ENCODE results near the gene CADM1. TPM values are rescaled to one million over a fixed set of nuclear protein-coding genes. Genes with fewer than 3 reads are reported as not detected.

Gene CADM1
- total and polyA plus RNA-seq, 11 donors = 11.4 to 80.2 (median 40.6) TPM

DNA sequence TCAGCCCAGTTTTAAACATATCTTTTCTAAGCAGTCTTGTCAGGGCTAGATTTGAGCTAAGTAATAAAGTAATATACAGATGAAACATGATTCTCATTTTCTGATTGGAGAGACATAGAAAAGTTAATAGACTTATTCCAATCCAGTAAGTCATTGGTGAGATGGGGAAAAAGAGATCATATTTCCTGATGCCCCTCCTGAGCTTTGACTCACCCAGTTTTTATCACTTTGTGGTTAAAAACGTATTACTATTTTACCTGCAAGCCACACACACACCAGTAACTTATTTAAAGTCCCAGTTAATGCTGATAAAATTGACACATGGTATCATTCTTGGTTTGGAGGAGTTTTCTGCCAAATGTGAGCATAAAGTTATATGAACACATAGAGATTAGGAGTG lies 306.8 kb downstream of the CADM1 start:
- 58 to 88% (median 74%) methylated on average over 1 of the region's 1 CpG for WGBS, 4 donors
- H3K9me3 ChIP-seq = no peaks in the 10 kb centered on the region
- no peak overlapping the region for H3K27ac ChIP-seq
- ATAC-seq = no peak
- intact Hi-C loops (cut with DNase I) = loop anchor here in 1 of 10 donors (5.0 kb wide), 1 partner anchor 95 kb away; no protein-coding TSS in a partner anchor
- TF ChIP-seq, protein P1, sequence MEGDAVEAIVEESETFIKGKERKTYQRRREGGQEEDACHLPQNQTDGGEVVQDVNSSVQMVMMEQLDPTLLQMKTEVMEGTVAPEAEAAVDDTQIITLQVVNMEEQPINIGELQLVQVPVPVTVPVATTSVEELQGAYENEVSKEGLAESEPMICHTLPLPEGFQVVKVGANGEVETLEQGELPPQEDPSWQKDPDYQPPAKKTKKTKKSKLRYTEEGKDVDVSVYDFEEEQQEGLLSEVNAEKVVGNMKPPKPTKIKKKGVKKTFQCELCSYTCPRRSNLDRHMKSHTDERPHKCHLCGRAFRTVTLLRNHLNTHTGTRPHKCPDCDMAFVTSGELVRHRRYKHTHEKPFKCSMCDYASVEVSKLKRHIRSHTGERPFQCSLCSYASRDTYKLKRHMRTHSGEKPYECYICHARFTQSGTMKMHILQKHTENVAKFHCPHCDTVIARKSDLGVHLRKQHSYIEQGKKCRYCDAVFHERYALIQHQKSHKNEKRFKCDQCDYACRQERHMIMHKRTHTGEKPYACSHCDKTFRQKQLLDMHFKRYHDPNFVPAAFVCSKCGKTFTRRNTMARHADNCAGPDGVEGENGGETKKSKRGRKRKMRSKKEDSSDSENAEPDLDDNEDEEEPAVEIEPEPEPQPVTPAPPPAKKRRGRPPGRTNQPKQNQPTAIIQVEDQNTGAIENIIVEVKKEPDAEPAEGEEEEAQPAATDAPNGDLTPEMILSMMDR (IDR thresholded peaks at IDR 0.05) = no peak
- no peak for TF ChIP-seq POLR2A (IDR thresholded peaks at IDR 0.05)
- DNase-seq = no peak
- H3K36me3 ChIP-seq = no peaks in the 10 kb centered on the region
- H3K4me3 ChIP-seq = no peak overlapping the region
- H3K4me1 ChIP-seq = peaks cover 0 to 12% (median 0%) of the 10 kb centered on the region in 12 donors
- no peaks in the 10 kb centered on the region for H3K27me3 ChIP-seq

DNA sequence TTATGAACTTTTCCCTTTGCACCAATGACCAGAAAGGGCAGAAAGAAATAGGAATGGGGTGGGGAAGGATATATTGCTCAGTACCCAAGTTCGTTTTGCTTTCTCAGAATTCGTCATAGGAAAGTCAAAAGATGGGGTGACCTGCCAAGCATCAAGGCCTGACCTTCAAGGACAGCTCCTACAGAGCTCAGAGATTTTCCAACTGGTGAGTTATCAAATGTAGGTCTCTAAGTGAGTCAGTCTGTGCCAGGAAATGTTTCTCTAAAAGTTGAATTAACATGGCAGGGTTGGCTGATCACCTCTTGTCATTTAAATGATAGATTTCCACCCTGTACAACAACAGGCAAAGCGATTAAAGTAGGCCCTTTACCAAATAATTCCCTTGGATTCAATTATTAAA lies 307.2 kb downstream of the CADM1 start:
- TF ChIP-seq, protein P1 (IDR thresholded peaks at IDR 0.05) = no peak
- no peak for TF ChIP-seq POLR2A (IDR thresholded peaks at IDR 0.05)
- Histone ChIP-seq H3K27me3 (no peaks in the 10 kb centered on the region), H3K36me3 (no peaks in the 10 kb centered on the region), H3K27ac (no peak overlapping the region), H3K4me1 (peaks cover 0 to 12% (median 0%) of the 10 kb centered on the region in 12 donors), H3K9me3 (no peaks in the 10 kb centered on the region), H3K4me3 (no peak overlapping the region)
- intact Hi-C loops (cut with DNase I) = loop anchor here in 1 of 10 donors (5.0 kb wide), 1 partner anchor 95 kb away; no protein-coding TSS in a partner anchor
- no peak for ATAC-seq
- no peak for DNase-seq
- WGBS, 4 donors = 81 to 89% (median 87%) methylated on average over 3 of the region's 3 CpGs

DNA sequence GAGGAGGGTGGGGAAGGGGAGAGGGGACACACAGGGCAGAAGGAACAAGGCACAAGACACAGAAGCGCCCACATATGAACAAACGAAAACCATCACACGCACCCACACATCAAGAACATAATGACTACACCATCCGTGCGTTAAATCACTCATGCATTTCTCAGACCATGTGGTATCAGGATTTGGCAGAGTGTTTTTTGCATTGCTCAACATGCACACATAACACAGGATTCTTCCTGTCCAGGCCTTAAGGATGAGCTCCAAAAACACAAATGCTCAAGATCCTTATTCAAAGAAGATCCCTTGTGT lies 309.5 kb downstream of the CADM1 start:
- TF ChIP-seq, protein P1 (IDR thresholded peaks at IDR 0.05) = no peak
- no peak for TF ChIP-seq POLR2A (IDR thresholded peaks at IDR 0.05)
- no peaks in the 10 kb centered on the region for H3K9me3 ChIP-seq
- no peak for DNase-seq
- H3K4me1 ChIP-seq = peaks cover 0 to 12% (median 0%) of the 10 kb centered on the region in 12 donors
- H3K27ac ChIP-seq = peak overlapping the region in 2 of 12 donors; percentile 35 to 44
- ATAC-seq = peak in 3 of 4 donors; percentile 36 to 65 (median 38)
- H3K4me3 ChIP-seq = peak overlapping the region in 4 of 12 donors; percentile 7 to 37 (median 22)
- no peaks in the 10 kb centered on the region for H3K36me3 ChIP-seq
- 62 to 89% (median 86%) methylated on average over 5 of the region's 5 CpGs for WGBS, 4 donors
- H3K27me3 ChIP-seq = no peaks in the 10 kb centered on the region
- intact Hi-C loops (cut with DNase I) = loop anchor here in 1 of 10 donors (5.0 kb wide), 1 partner anchor 98 kb away; no protein-coding TSS in a partner anchor

DNA sequence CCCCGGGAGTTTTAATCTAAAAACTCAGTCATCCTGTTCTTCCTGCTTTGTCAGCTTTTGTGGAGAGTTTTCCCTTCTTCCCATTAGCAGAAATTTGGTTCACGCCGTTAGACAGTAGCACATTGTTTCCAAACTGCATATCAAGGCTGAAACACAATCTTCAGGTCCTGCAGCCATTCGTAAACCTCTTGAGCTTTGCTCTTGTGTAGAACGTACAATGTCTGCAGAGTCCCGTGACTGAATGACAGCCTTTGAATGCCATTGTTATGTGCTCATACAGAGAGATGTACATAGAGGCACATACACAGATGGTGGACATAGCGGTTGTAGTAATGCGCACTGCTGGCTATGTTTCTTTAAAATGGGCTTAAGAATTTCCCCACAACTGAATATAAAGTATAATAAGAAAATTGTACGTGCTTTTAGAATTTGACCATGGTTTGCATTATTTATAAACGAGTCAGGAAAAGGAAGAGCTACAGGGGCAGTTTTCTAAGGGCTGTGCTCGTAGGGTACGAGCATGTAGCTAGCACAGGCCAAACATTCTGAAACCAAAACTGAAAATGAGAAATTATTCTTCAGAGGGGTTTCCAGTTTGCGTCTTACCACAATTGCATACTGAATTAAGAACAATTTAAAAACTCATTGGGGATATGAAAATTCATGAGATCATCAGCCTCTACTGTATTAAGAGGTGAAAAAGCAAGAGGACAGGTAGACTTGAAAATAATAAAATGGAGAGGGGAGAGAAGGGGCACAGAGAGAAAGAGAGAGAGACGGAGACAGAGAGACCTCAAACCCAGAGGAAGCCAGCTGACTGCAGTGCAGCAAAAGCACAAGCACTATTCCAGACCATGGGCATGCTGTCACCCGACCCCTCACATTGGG lies 310.1 kb downstream of the CADM1 start:
- no peak for TF ChIP-seq POLR2A (IDR thresholded peaks at IDR 0.05)
- TF ChIP-seq, protein P1 (IDR thresholded peaks at IDR 0.05) = no peak
- intact Hi-C loops (cut with DNase I) = no loop called here
- WGBS, 4 donors = 58 to 63% (median 59%) methylated on average over 15 of the region's 15 CpGs
- Histone ChIP-seq H3K27me3 (no peaks in the 10 kb centered on the region), H3K4me1 (peaks cover 0 to 7% (median 0%) of the 10 kb centered on the region in 12 donors), H3K9me3 (no peaks in the 10 kb centered on the region), H3K4me3 (peak overlapping the region in 4 of 12 donors; percentile 7 to 37 (median 22)), H3K36me3 (no peaks in the 10 kb centered on the region), H3K27ac (peak overlapping the region in 3 of 12 donors; percentile 6 to 44 (median 35))
- ATAC-seq = peak in 2 of 4 donors; percentile 48 to 67
- DNase-seq = no peak

Data from heart left ventricle (tissue), 16 donors.